ENCODE results near the gene PSRC1. TPM values are rescaled to one million over a fixed set of nuclear protein-coding genes. Genes with fewer than 3 reads are reported as not detected.
A peak's percentile ranks its signal among the peaks of the same experiment; 100 is the strongest.
"Not testable (repeated sequence)": the region's sequence is repeated elsewhere in the genome, so short reads cannot be mapped to it uniquely, and the experiment has no call there.

The PSRC1 gene
- total RNA-seq, 8 experiments from 2014 or later, result 7.0 to 118 (median 12.9) TPM

DNA sequence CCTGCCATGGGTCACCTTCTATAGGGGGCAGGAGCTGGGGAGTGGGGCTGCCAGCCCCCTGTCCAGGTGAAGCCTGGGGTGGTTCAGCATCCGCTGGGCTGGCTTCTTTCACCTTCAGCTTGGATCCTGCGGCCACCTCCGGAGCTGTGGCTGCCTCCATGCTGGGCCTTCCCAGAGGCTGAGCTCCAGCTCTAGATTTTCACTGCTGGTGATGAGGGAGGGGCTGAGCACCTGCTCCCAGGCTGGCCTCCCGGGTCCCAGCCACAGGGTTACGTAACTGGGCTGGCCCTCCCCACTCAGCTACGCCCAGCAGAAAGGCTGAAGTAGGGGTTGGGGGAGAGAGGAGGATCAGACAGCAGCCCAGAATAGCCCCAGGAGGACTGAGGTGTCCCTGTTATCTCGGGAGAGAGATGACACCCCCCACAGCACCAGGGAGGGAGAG, 23.9 kb upstream of the PSRC1 start, which contains the start of gene MYBPHL:
TSS of gene MYBPHL (minus strand) at position 180 of the 442 bp plus-strand sequence. CDS start at position 160, 20 bp downstream.
- no peak within 1 kb of the TSS for H3K4me3 ChIP-seq
- in situ Hi-C loops (cut with MboI; ENCODE audit: low pct_unique_long_range_greater_than_20kb in 2 of 9, low sequenced_read_pairs in 9 of 9, unreplicated experiment in 9 of 9), result no loop called here
- peak within 1 kb of the TSS; percentile 68 to 85 for H3K27ac ChIP-seq
- peaks cover 28 to 34% of the 10 kb centered on the region in 2 donors for H3K4me1 ChIP-seq (replicated peaks in 1 of 2)
- peak in 7 of 8 experiments; percentile 16 to 86 (median 82) for ATAC-seq (replicated peaks in 6 of 8)
- WGBS, 10 experiments, result 20 to 58% (median 51%) methylated on average over 1 to 6 of the region's 7 CpGs; no CpG with 5 or more reads in 6 of the 10 experiments

DNA sequence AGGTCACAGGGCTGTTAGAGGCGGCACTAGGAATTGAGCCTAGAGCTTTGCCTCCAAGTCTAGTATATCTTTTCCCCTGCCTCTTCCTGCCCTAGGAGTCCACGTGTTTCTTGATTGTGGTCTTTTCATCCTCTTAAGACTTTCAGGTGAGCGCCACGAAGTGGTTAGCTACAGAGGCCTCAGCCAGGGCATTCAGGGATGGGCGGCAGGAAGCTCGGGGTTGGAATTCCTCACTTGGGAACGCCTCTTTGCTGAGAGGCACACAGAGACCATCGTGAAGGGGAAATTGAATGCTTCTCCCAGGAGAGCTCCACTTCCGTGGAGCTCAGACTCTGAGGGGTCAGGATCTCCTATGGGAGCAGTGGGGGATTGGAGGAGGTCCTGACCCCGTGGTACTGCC, 23.0 kb upstream of the PSRC1 start:
- ATAC-seq (replicated peaks in 6 of 8), result peak in 2 of 8 experiments; percentile 27 to 28
- H3K4me3 ChIP-seq; in situ Hi-C loops (cut with MboI; ENCODE audit: low pct_unique_long_range_greater_than_20kb in 2 of 9, low sequenced_read_pairs in 9 of 9, unreplicated experiment in 9 of 9): not testable (repeated sequence)
- WGBS, 10 experiments, result 35 to 100% (median 59%) methylated on average over 1 to 6 of the region's 10 CpGs; no CpG with 5 or more reads in 3 of the 10 experiments
- Histone ChIP-seq H3K27ac (peak overlapping the region in 1 of 2 donors; percentile 85), H3K4me1 (replicated peaks in 1 of 2) (peaks cover 28 to 34% of the 10 kb centered on the region in 2 donors)

DNA sequence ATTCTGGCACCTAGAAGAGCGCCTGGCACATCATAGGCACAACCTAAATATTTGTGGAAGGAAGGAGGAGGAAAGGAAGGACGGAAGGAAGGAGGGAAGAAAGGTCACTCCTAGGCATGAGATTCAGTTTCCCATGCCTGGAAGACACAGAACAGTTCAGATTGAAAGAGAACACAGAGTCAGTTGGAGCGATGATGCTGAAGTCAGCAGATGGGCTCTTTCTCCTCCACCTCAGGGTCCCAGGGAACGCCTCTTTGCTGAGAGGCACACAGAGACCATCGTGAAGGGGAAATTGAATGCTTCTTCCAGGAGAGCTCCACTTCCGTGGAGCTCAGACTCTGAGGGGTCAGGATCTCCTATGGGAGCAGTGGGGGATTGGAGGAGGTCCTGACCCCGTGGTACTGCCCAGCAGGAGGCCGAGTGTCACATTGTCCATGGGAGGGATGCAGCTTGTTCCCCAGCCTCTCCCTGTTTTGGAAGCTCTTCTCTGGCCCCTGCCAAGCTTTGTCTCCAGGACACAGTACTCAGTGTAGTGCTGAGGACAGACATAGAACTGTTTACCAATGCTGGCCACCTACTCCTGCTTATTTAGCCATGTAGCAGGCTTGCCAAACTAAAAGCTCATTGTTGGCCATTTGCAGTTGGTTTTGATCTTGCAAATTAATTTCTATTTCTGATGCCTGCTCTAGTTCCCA, 21.4 kb upstream of the PSRC1 start:
- in situ Hi-C loops (cut with MboI; ENCODE audit: low pct_unique_long_range_greater_than_20kb in 2 of 9, low sequenced_read_pairs in 9 of 9, unreplicated experiment in 9 of 9), result no loop called here
- ATAC-seq (replicated peaks in 6 of 8), result peak in 1 of 8 experiments; percentile 48
- peaks cover 31 to 39% of the 10 kb centered on the region in 2 donors for H3K4me1 ChIP-seq (replicated peaks in 1 of 2)
- H3K27ac ChIP-seq, result no peak overlapping the region
- 0 to 100% (median 67%) methylated on average over 1 to 7 of the region's 8 CpGs; no CpG with 5 or more reads in 2 of the 10 experiments for WGBS, 10 experiments
- no peak overlapping the region for H3K4me3 ChIP-seq

DNA sequence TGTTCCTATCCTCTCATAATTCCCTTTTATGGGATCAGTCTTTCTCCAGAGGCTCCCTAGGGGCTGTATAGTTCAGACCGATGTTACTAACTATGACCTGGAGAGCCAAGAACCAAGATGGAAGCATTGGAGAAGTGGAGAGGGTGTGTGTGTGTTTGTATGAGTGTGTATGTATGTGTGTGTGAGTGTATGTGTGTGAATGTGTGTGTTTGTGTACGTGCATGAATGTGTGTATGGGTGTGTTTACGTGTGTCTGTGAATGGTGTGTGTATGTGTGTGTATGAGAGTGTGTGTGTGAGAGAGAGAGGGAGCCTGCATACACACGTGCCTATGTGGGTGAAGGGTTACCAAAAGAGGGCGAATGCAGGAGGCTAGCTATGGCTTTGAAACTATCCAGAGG, 18.9 kb upstream of the PSRC1 start:
- H3K4me1 ChIP-seq (replicated peaks in 1 of 2), result peaks cover 27 to 40% of the 10 kb centered on the region in 2 donors

DNA sequence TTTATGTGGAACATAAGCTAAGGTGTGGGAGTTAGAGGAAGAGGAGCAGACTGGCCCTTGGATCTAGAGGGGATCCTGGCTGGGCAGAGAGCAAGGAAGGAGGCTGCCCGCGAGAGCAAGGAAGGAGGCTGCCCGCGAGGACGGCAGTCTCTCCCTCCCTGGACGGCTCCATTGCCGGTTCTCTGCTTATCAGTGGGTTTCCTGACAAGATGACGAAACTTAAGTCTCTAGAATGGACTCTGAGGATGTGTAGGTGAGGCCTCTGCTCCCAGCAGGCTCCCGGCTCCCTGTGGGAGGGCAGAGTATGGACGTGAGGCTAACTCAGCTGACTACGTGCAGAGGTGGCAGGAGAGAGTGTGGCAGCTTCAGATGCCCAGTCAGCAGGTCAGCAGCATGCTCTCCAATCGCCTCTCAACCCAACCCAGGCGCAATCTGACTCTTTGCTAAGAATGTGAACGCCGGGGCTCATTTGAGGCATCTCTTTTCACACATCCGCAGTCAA, 17.8 kb upstream of the PSRC1 start:
- no peak overlapping the region for H3K4me3 ChIP-seq
- no peak for ATAC-seq (replicated peaks in 6 of 8)
- peaks cover 18 to 28% of the 10 kb centered on the region in 2 donors for H3K4me1 ChIP-seq (replicated peaks in 1 of 2)
- WGBS, 10 experiments, result 74 to 94% (median 81%) methylated on average over 1 to 14 of the region's 16 CpGs; no CpG with 5 or more reads in 2 of the 10 experiments
- in situ Hi-C loops (cut with MboI; ENCODE audit: low pct_unique_long_range_greater_than_20kb in 2 of 9, low sequenced_read_pairs in 9 of 9, unreplicated experiment in 9 of 9), result no loop called here
- no peak overlapping the region for H3K27ac ChIP-seq

More for the DNA sequence above, 18.9 kb upstream of the PSRC1 start:
- 27 to 93% (median 82%) methylated on average over 1 to 5 of the region's 5 CpGs; no CpG with 5 or more reads in 3 of the 10 experiments for WGBS, 10 experiments
- in situ Hi-C loops (cut with MboI; ENCODE audit: low pct_unique_long_range_greater_than_20kb in 2 of 9, low sequenced_read_pairs in 9 of 9, unreplicated experiment in 9 of 9), result no loop called here
- no peak overlapping the region for H3K27ac ChIP-seq
- H3K4me3 ChIP-seq, result no peak overlapping the region
- no peak for ATAC-seq (replicated peaks in 6 of 8)

DNA sequence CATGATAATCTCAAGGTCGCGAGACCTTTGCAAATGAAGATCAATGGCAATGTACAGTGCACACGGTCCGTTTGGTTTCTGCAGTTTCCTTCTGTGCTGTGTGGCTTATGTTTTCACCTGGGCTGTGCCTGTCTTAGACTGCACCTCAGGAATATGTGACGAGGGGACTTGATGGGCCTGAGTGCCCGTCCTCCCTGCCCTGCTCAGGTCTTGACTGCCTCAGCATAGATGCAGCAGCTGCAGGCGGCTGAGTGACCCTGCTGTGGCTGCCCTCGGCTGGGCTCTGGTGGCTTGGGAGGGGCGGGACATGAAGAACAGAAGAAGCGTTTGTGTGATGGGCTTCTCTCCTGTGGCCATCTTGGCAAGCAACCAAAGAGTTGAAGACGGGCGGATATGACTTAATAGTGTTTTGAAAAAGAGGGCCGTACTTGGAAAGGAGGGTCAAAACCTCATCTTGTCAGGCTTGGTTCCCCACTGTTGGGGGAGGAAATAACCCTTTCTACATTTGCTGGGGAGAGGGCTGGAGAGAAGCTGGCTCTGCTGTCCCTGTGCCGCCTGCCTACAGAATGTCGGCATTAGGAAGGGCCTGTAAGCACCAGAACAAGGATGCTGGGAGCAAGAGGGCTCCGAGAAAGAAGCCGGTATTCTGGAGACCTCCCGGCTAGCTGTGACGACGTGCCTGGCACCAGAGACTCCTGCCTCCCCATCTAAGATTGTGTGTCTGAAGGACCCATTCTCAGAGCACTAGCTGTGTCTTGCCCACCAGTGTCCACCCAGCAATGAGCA, 16.8 kb upstream of the PSRC1 start:
- 74 to 100% (median 84%) methylated on average over 1 to 15 of the region's 20 CpGs; no CpG with 5 or more reads in 3 of the 10 experiments for WGBS, 10 experiments
- ATAC-seq (replicated peaks in 6 of 8), result peak in 4 of 8 experiments; percentile 30 to 42 (median 40)
- Histone ChIP-seq H3K4me1 (replicated peaks in 1 of 2) (peaks cover 18 to 27% of the 10 kb centered on the region in 2 donors), H3K27ac (no peak overlapping the region), H3K4me3 (no peak overlapping the region)
- in situ Hi-C loops (cut with MboI; ENCODE audit: low pct_unique_long_range_greater_than_20kb in 2 of 9, low sequenced_read_pairs in 9 of 9, unreplicated experiment in 9 of 9), result no loop called here

DNA sequence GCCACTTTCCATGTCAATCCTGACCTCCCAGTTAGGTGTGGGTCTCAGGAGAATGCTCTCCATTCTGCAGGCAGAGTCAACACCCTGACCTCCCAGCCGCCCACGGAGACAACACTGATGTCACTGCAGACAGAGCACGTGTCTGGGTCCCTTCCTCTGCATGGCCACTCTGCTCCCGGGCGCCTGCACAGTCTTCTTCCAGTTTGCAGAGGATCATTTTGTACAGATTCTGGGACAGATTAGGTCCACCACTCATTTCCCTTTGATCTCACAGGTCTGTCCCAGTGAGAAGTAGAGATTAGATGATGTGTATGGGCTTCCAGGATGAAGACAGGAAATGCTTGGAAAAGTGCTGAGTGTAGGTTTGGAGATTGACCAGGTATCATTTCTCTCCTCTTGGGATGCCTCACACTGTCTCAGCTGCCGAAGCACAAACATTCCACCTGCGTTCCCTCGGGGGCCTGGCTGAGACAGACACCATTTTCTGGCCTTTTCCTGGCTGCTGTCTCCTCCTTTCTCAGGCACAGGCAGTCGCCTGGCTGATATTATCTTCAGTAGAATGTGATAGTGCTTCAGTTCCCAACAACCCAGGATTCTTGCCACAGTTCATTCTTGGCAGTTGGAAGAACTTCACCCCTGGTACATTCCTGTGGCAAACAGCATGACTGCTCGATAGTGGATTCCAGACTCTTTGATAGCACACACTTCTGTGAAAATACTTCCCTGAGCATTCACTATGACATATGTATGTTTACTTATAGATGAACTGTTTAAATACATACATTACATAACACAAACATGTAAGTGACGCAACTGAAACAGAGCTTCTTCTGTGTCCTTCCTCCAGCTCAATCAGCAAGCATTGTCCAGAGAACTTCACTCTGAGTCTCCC, 16.0 kb upstream of the PSRC1 start:
- Histone ChIP-seq H3K4me1 (replicated peaks in 1 of 2) (peaks cover 16 to 19% of the 10 kb centered on the region in 2 donors), H3K27ac (no peak overlapping the region), H3K4me3 (no peak overlapping the region)
- peak; percentile 65 to 94 (median 83) for ATAC-seq (replicated peaks in 6 of 8)
- 8 to 92% (median 72%) methylated on average over 2 to 10 of the region's 11 CpGs; no CpG with 5 or more reads in 2 of the 10 experiments for WGBS, 10 experiments
- in situ Hi-C loops (cut with MboI; ENCODE audit: low pct_unique_long_range_greater_than_20kb in 2 of 9, low sequenced_read_pairs in 9 of 9, unreplicated experiment in 9 of 9), result no loop called here

DNA sequence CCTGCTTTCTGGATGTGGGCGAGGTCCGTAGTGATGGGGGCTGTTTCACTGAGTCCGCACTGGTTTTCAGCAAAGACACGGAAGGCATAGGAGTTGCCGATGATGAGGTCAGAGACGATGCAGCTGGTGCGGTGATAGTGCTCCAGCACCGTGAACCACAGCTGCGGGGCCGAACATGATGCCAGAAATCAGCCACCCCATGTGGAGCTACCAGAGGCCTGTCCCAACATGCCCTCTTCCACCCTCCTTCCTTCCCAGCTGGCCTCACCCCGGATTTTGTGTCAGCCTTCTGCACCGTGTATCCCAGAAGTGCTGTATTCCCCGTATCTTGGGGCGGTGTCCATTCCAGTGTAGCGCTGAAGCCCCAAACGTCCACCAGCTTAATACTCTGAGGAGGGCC, 13.8 kb upstream of the PSRC1 start:
- Histone ChIP-seq H3K4me1 (replicated peaks in 1 of 2) (peaks cover 13 to 19% of the 10 kb centered on the region in 2 donors), H3K4me3 (no peak overlapping the region), H3K27ac (no peak overlapping the region)
- WGBS, 10 experiments, result 78 to 95% (median 91%) methylated on average over 2 to 12 of the region's 16 CpGs; no CpG with 5 or more reads in 4 of the 10 experiments
- in situ Hi-C loops (cut with MboI; ENCODE audit: low pct_unique_long_range_greater_than_20kb in 2 of 9, low sequenced_read_pairs in 9 of 9, unreplicated experiment in 9 of 9), result no loop called here
- no peak for ATAC-seq (replicated peaks in 6 of 8)

DNA sequence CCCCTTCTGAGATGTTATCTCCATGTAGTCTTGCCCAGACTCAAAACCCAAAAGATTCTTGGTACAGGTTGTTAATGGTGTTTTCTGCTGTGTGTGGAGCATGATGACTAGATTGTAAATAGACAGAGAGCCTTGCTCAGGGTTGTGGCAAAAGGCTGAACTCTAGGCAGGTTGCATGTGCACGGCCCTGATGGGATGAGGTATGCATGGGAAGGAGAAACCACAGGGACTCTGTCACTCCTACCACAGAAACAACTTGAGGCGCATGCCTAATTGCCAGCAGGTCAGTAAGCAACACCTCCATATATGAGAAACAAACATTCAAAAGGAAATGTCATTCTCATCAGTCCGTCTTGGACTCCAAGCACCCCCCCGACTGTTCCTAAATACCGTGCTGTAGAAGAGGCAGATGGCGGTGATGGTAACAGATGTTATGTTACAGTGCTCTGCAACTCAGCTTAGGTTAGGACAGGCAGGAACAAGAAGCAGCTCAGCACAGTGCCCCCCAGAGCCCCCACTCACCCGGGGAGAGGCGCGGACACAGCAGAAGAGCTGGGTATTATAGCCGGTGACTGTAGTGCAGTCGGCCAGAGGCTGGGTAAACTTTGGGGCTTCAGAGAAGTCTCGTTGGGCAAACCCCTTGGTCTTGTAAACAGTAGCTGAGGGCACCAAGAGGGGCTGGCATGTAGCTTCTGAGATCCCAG, 12.9 kb upstream of the PSRC1 start:
- in situ Hi-C loops (cut with MboI; ENCODE audit: low pct_unique_long_range_greater_than_20kb in 2 of 9, low sequenced_read_pairs in 9 of 9, unreplicated experiment in 9 of 9), result no loop called here
- no peak for ATAC-seq (replicated peaks in 6 of 8)
- Histone ChIP-seq H3K4me3 (no peak overlapping the region), H3K27ac (no peak overlapping the region), H3K4me1 (replicated peaks in 1 of 2) (peaks cover 13 to 19% of the 10 kb centered on the region in 2 donors)
- 41 to 93% (median 74%) methylated on average over 1 to 12 of the region's 12 CpGs; no CpG with 5 or more reads in 2 of the 10 experiments for WGBS, 10 experiments

DNA sequence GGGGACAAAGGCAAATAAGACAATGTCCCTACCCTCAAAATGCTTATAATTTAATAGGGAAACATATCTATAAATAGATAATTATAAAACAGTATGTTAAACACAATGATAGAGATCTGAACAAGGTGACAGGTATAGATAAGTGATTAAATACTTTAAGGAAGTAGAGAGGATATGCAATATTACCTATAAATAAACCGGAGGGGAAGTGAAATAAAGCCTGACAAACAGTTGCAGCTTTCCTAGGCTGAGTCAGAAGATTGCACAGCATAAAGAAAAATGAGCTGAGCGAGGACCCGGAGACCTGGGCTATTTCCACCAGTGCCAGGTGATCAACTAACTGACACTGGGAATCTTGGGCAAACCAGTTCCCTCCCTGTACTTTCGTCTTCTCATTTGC, 11.5 kb upstream of the PSRC1 start:
- 40 to 100% (median 87%) methylated on average over 1 to 4 of the region's 4 CpGs for WGBS, 10 experiments
- in situ Hi-C loops (cut with MboI; ENCODE audit: low pct_unique_long_range_greater_than_20kb in 2 of 9, low sequenced_read_pairs in 9 of 9, unreplicated experiment in 9 of 9), result no loop called here
- H3K4me3 ChIP-seq, result no peak overlapping the region
- H3K4me1 ChIP-seq (replicated peaks in 1 of 2), result peaks cover 11 to 14% of the 10 kb centered on the region in 2 donors
- no peak overlapping the region for H3K27ac ChIP-seq
- ATAC-seq (replicated peaks in 6 of 8), result no peak

DNA sequence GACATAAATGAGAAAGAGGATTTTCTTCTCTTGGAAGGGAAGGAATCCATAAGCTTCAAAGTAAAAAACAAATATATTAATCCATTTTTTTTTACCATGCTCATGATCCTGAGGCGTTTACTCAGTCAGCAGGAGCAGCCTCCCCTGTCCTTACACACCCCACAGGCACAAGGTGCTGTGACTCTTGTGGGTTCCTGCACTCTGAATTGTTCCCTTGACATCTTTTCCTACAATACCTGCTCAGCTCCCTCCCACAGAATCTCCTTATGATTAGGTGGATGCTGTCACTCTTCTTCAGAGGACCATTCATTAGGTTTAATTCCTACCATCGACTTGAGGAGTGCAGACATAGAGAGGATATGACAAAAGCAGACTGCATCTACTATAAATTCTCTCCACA, 10.1 kb upstream of the PSRC1 start:
- WGBS, 10 experiments, result 40 to 100% (median 60%) methylated on average over 1 to 2 of the region's 2 CpGs; no CpG with 5 or more reads in 3 of the 10 experiments
- no peak for ATAC-seq (replicated peaks in 6 of 8)
- in situ Hi-C loops (cut with MboI; ENCODE audit: low pct_unique_long_range_greater_than_20kb in 2 of 9, low sequenced_read_pairs in 9 of 9, unreplicated experiment in 9 of 9), result no loop called here
- Histone ChIP-seq H3K4me3 (no peak overlapping the region), H3K27ac (no peak overlapping the region), H3K4me1 (replicated peaks in 1 of 2) (no peaks in the 10 kb centered on the region)

DNA sequence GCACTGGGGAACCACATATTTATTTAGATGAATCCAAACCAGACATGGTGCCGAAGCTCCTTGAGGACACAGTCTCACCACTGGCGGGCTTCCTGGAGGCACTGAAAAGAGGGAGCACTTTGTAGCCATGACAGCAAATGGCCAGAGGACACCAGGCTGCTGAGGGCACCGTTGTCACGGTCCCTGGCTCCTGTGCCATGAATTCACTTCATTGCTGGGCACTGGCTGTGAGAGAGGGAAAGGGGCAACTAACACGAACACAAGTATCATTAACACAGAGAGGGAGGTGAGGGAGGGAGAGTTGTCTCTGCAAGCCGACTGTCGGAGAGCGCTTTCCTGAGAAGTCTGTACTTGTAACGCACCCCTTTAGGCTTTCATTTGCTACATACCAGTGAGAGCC, 9.4 kb upstream of the PSRC1 start:
- 17 to 81% (median 65%) methylated on average over 1 to 9 of the region's 9 CpGs for WGBS, 10 experiments
- no peaks in the 10 kb centered on the region for H3K4me1 ChIP-seq (replicated peaks in 1 of 2)
- in situ Hi-C loops (cut with MboI; ENCODE audit: low pct_unique_long_range_greater_than_20kb in 2 of 9, low sequenced_read_pairs in 9 of 9, unreplicated experiment in 9 of 9), result no loop called here
- no peak overlapping the region for H3K4me3 ChIP-seq
- ATAC-seq (replicated peaks in 6 of 8), result peak in 2 of 8 experiments; percentile 75 to 88
- H3K27ac ChIP-seq, result no peak overlapping the region
